ENCODE results near the gene ISLR.

- TF ChIP-seq CTCF (conservative IDR thresholded peaks at IDR 0.05 in 1 of 2, IDR thresholded peaks at IDR 0.05 in 1 of 2; ENCODE audit: low read depth in 1 of 2, low read length in 2 of 2) = no peak
- no peak for TF ChIP-seq EZH2 (IDR thresholded peaks at IDR 0.05; ENCODE audit: low read length, missing control alignments)
Observed at GRCh38 chr15:74201710-74202420, 28.4 kb downstream of the ISLR start.

Measured in fibroblast of lung (primary cell).